AML-193 (cell line): ENCODE results near the gene MSI1.
"Not testable (repeated sequence)": the region's sequence is repeated elsewhere in the genome, so short reads cannot be mapped to it uniquely, and the experiment has no call there.

Source experiments
- DNase-seq, 2 experiments: peaks; one replicate each; lab custom pipeline; 2025; lab: John Stamatoyannopoulos, UW

MSI1 gene

DNA sequence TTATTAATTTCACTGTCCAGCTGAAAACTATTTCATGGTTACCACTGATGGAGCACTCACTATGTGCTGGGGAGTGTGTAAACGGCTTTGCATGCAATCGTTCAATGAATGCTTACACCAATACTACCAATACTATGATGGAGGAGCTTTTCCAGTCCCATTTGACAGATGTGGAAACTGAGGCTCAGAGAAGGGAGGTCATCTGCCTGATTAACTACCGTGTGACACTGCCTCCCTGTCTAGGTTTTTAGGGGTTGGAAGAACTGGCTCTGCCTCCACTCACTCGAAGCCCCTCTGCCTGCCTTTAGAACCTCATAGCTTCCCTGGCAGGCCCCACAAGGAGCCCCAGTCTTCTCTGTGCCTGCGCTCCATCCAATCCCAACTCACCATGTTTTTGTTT, 11.9 kb downstream of the MSI1 start:
- DNase-seq = no peak

DNA sequence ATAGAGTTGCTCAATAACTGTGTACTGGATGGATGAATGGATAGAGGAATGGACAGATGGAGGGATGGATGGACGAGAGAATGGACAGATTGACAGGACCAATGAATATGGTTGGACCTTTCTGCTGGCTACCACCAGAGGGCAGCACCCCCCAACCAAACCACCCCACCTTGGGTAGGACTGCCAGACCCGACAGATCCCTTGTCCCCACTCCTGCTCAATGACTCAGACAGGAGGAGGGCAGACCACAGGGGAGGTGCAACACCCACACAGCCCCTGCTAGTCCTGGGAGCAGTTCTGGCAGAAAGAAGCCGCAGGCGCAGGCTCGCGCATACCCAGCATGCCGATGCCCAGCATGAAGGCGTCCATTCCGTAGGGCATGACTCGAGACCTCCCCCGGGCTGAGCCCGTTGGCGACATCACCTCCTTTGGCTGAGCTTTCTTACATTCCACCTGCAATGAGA, 12.4 kb downstream of the MSI1 start:
- DNase-seq = peak; percentile 53 to 63

DNA sequence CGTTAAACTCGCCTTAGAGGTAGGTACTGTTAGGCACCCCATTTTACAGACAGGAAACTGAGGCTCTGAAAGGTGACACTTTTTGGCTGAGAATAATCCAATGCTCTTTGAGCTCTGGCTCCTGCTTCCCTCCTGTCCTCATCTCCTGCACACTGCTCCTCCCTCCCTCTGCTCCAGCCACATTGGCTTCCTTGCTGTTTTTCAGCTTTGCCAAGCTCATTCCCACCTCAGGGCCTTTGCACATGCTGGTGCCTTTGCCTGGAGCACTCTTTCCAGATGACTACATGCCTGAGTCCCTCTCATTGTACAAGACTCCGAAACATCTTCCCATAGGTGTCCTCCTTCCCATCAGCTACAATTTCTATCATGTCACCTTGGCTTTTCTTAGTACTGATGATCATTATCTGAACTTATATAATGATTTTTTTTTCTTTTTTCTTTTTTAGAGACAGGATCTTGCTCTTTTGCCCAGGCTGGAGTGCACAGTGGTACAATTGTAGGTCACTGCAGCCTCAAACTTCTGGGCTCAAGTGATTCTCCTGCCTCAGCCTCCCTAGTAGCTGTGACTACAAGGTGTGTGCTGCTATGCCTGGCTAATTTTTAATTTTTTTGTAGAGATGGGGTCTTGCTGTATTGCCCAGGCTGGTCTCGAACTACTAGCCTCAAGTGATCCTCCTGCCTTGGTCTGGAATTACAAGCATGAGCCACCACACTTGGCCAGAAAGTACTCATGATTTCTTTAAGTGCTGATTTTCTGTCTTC, 15.2 kb downstream of the MSI1 start:
- DNase-seq = no peak

DNA sequence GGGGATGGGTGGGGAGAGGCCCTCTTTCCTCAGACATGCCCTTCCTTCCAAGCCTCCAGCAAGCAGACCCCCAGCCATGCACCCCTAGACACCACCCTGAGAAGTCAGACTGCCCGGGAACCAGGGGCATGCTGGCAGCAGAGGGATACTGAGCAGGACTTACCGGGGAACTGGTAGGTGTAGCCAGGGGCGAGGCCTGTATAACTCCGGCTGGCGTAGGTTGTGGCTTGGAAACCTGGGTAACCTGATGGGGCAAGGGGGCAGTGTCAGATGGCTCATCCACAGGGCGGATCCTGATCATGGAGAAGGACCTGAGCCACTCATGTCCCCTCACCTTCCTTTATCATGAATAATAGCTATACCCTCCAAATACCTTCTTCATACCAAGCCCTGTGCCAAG, 15.8 kb downstream of the MSI1 start:
- no peak for DNase-seq

DNA sequence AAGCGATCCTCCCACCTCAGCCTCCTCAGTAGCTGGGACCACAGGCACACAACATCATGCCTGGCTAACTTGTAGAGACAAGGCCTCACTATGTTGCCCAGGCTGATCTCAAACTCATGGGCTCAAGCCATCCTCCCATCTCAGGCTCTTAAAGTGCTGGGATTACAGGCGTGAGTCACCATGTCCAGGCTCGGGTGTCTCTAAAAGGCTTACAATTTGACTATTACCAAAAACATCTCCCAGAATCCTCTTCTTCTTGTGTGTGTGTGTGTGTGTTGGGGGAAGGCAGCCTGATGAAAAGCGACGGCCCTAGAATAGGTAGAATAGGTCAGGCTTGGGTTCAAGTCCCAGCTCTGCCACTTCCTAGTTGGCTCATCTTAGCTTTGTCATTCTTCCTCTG, 16.8 kb downstream of the MSI1 start:
- no peak for DNase-seq

DNA sequence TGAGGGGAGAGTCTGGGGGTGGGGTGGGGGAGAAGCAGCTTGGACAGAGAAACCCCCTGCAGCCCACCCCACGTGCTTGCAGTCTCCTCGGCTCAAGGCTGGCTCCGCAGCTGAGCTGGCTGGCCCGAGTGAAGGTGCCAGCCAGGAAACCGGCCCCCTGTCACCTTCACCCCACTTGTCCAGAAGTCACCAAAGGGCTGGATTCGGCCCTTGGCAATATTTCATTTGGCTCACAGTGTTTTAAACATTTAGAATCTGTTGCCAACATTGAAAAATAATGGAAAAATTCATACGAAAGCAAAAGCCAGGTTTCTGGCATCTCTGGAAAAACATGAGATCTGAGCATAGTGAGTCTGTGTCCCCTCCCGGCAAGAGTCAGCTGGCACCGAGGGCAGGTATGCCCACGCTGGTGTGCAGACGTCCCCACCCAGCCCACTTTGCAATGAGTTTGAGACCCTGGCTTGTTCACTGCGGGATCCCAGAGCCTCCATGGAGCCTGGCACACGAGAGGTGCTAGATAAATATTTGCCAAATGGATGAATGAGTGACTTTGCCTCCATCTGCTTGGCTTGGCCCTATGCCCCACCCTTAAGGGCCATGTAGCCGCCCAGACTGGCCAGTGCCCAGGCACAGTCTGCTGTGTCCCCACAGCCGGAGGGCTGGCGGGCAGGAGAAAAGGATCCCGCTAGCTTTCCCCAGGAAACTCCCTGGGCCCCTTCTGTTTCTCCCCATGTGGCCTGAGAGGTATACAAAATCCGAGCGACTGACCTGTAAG, 18.2 kb downstream of the MSI1 start:
- no peak for DNase-seq

DNA sequence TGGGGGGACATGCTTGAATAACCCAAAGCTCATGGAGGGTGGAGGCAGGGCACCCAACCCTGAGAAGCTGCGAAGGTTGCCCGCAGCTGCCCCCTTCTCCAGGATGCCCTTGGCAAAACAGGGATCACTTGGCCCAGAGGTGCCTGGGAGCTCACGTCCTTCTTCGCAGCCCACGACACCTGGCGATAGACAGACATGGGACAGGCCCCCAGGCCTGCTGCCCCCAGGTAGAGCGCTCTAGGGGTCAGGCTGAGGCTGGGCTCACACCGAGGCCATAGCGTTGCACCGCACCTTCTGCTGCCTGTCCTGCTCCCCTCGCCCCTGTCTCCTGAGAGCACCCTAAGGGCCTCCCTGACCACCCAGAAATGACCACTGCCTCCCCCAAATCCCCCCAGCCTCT, 21.2 kb downstream of the MSI1 start:
- no peak for DNase-seq

DNA sequence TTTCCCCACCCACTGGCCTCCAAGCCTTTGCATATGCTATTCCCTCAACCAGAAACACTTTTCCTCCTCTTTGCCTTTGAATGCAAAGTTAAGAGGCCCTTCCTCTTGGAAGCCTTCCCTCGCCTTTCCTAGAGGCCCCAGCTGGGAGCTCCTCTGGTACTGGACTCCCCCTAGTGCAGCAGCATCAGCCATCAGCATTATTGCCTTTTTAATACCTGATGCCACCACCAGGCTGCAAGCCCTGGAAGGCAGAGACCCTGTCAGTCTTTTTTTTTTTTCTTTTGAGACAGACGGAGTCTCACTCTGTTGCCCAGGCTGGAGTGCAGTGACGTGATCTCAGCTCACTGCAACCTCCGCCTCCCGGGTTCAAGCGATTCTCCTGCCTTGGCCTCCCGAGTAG, 22.3 kb downstream of the MSI1 start:
- DNase-seq = peak in 1 of 2 experiments; percentile 1

DNA sequence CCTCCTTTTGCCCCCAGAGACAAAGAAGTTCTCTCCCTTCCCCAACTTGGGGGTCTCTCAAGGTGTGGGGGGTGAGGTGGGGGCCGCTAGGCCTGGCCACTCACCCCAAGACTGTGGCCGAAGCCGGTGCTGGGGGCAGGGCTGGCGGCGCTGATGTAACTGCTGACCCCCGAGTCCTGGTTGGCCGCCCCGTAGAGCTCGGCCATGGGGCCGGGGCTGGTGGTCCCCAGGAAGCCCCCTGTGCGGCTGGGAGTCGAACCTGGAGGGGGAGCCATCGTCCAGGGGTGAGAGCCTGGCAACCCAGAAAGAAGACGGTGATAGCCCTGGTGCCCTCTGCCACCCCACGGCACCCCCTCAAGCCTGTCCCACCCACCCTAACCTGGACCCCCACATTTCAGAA, 22.9 kb downstream of the MSI1 start:
- DNase-seq = no peak

DNA sequence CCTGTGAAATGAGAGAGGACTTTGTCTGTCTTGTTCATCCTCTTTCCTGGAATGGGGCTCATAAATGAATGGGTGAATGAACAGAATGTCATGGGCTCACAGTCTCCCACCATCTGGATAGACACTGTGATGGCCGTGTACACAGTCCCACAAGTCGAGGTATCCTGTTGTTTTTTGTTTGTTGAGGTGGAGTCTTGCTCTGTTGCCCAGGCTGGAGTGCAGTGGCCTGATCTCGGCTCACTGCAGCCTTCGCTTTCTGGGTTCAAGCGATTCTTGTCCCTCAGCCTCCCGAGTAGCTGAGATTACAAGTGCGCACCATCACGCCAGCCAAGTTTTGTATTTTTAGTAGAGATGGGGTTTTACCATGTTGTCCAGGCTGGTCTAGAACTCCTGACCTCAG, 25.3 kb downstream of the MSI1 start:
- DNase-seq = no peak

DNA sequence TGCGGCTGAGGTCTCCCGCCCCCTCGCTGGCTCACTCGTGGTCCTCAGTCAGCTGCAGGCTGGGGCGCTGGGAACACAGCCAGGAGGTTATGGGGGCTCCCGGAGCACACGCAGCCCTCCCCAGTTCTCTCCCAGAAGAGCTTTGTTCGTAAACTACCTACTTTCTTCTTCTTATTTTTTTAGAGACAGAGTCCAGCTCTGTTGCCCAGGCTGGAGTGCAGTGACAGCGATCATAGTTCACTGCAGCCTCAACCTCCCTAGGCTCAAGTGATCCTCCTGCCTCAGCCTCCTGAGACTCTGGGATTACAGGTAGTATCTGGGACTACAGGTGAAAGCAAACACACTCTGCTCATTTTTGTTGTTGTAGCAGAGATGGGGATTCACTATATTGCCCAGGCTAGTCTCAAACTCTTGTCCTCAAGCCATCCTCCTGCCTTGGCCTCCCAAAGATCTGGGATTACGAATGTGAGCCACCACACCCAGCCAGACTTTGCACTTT, 25.9 kb downstream of the MSI1 start:
- DNase-seq = no peak

DNA sequence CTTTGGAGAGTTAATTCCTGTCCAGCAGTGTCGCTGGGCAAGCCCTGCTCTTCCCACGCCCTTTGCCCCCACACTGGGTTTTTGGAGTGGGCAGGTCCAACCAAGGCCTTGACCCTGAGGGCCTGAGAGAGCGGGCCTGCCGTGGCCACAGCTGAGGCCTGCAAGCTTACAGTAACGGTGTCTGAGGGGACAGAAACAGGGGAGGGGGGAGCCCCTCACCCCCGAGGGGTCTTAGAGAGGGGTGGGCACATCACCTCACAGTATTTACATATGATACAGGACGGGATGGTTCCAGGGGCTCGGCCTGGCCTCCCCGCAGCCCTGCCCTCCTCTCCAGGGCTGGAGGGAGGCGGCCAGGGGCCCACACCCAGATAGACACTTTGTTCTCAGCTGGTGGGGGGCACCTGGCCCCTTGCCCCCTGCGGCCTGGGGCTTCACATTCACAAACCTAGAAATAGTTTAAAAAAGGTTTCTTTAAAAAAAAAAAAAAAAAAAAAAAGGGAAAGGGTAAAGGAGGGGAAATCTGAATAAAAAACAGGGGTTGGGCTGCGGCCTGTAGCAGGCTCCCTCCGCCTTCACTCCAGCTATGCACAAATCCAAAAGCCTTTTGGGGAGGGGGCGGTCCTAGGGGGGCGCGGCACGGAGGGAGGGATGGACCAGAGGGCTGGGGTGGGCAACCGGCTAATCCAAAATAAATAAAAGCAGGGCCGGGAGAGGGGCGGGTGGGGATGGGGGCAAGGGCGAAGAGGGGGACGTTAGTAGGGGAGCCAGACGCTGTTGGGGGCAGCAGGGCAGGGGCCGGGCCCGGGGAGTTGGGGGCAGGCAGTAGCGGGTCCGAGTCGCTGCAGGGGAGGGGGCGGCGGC, 26.6 kb downstream of the MSI1 start:
- no peak for DNase-seq

DNA sequence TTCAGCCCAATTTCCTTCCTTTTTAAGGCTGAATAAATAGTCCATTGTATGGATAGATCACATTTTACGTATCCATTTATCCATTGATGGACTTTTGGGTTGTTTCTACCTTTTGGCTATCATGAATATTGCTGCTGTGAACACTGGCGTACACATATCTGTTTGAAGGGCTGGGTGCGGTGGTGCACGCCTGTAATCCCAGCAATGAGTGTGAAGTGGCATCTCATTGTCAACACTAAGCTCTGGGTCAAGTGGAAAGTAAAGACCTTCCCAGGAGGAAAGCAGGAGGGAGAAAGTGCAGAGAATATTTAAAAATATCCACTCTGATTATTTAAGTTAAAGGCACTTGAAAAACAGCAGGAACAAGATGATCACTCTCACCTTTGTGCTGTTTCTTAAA, 29.7 kb downstream of the MSI1 start:
- no peak for DNase-seq

DNA sequence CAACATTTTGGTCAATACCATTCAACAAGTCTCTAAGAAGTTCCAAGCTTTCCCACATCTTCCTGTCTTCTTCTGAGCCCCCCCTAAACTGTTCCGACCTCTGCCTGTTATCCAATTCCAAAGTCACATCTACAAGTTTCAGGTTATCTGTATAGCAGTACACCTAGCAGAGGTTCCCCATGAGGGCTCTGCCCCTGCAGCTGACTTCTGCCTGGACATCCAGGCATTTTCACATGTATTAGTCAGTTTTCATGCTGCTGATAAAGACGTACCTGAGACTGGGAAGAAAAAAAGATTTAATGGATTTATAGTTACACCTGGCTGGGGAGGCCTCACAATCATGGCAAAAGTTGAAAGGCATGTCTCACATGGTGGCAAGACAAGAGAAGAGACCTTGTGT, 31.2 kb downstream of the MSI1 start:
- DNase-seq = no peak

DNA sequence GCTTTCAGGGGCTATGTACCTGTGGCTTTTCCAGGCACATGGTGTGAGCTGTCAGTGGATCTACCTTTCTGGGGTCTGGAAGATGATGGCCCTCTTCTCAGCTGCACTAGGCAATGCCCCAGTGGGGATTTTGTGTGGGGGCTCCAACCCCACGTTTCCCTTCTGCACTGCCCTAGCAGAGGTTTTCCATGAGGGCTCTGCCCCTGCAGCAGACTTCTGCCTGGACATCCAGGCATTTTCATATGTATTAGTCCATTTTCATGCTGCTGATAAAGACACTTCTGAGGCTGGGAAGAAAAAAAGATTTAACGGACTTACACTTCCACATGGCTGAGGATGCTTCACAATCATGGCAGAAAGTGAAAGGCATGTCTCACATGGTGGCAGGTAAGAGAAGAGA, 32.6 kb downstream of the MSI1 start:
- not testable (repeated sequence) for DNase-seq

DNA sequence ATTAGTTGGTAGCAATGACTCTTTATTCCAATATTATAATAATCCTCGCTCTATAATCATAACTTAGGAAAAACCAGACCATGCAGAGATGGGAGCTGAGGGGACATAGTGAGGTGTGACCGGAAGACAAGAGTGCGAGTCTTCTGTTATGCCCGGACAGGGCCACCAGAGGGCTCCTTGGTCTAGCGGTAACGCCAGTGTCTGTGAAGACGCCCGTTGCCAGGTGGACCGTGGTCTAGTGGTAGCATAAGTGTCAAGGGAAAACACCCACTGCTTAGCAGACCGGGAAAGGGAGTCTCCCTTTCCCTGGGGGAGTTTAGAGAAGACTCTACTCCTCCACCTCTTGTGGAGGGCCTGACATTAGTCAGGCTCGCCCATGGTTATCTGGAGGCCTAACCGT, 33.5 kb downstream of the MSI1 start:
- not testable (repeated sequence) for DNase-seq

DNA sequence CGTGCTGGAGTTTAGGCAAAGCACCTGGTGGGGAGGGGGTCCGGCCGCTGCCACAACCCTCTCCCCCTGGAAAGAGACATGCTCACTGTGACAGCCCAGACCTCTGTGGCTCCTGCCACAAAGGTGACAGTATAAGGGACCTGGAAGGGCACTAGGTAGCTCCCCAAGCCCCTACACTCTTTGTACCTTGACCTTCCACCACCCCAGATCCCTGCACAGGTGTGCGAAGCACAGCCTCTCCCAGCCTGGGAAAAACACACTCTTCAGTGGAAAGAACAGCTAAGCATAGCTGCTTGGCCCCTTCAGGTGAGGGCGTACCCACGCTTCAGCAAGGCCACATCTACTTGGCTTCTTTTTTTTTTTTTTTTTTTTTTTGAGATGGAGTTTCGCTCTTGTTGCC, 36.4 kb downstream of the MSI1 start:
- DNase-seq = no peak

DNA sequence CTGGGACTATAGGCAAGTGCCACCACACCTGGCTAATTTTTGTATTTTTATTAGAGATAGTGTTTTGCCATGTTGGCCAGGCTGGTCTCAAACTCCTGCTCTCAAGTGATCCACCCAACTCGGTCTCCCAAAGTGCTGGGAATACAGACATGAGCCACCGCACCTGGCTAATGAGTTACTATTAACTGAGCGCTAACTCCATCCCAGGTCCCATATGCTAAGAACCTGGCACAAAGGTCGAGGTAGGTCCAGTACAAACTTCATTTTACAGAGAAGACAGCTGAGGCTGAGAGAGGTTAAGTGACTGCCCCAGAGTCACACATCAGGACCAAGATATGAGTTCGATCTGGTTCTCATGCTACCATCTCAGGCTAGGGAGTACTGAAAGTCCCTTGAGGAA, 36.9 kb downstream of the MSI1 start:
- DNase-seq = no peak

DNA sequence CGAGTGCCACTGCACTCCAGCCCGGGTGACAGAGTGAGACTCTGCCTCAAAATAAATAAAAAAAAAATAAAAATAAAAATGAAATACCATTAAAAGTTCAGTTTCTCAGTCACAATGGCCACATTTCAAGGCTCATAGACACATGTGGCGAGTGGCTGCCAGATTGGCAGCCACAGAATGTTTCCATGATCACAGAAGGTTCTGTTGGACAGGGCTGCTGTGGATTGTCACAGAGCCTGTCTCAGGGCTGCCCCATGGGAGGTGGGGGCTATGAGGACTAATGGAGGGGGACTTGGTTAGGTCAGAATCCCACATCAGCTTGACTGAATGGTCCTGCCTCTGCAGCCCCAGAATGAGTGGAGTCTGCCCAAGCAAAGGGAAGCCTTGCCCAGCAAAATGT, 37.6 kb downstream of the MSI1 start:
- DNase-seq = no peak

DNA sequence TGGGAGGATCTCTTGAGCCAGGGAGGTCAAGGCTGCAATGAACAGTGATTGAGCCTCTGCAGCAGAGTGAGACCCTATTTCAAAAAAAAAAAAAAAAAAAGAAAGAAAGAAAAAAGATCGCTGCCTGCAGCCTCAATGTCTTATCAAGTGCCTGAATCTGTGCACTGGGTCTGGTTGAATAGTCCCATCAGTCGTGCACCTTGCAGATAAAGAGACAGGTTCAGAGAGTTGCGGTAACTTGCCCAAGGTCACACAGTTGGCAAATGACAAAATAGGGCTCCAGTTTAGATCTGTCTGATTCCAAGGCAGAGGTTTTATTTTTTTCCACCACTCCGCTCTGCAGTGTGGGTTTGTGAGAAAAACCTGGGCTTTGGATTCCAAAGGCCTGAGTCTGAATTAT, 40.7 kb downstream of the MSI1 start:
- no peak for DNase-seq

DNA sequence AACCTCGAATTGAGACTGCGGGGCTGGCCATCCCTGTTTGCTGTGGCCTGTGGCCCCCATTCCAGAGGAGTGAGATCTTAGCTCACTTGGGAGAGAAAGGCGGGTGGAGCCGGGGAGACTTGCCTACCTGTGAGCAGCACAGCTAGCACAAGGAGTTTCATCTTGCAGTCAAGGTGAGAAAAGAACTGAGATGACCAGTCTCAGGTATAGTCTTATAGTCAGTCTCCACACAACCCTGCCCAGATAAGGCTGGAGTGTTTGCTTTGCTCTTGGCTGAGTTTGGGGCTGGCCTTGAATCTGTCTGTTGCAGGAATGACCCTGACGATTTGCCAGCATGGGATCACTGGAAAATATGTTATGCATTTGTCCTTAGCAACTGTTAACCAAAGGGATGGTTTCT, 41.4 kb downstream of the MSI1 start, which contains the start of gene PLA2G1B:
PLA2G1B (minus strand) TSS at position 187 of the 400 bp plus-strand sequence; CDS start at position 161, 26 bp downstream.
- no peak for DNase-seq

DNA sequence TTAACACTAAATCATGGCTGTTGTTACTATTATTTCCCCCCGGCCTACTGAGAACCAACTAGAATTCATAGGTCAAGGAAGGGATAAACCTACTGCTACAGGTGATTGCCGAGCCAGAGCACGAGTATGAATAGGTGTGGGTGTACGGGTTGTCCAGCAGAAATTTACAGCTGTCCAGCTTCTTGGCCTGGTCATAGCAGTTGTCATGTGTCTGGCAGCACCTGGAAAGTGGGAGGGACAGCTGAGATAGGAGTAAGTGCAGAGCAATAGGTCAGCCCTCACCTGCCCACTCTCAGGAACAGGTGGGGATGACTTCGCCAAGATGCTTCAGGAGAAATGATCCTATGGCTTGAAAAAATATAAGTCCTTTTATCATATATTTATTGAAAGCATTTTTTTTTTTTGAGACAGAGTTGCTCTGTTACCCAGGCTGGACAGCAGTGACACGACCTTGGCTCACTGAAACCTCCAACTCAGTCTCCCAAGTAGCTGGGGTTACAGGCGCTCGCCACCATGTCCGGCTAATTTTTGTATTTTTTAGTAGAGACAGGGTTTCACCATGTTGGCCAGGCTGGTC, 44.0 kb downstream of the MSI1 start:
- no peak for DNase-seq
